CD4-positive, alpha-beta T cell treated with Interleukin-15 for 4 hours (primary cell): Measurements from ENCODE around the gene ZEB2.

ENCODE experiments used
- DNase-seq: peaks from one replicate; pipeline ENCODE4 v3.0.0-alpha.2; 2020; ENCODE audit warnings: low spot score

Gene ZEB2

DNA sequence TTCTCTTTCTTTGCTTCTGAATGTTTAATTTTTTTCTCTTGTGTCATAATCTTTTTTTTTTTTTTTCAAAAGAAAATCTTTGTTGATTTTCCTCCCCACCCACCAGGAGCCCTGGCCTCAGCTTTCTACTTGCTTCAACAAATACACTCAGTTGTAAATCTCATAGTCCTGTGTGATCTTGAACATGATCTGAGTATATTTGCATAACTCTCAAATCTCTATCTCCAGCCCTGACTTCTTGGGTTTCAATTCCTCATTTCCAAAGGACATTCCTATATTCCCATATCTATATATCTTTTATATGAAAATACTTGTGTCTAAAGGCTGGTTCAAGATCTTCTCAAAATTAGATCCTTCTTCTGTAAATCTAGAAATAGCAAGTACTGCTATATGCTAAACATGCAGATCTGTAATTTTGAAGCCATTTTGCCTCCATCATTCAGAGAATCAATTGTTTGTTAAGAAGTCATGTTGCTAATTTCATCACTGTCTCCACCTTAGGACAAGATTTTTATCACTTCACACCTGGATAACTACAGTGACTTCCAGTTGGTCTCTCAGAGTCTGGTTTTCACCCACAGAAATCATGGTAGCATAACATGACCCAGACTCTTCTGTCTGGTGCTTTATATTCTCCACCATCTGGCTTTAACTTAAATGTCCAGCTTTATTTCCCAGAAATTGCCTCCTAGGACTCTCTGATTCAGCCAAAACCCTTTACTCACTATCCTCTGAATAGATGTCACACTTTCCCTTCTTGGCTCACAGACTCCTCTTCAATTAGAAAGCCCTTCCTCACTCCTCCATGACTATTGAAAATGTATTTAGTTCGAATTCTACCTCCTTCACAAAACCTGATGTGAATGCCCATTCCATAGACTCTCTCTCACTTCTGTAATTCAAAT is 98.1 kb downstream of the ZEB2 start:
- no peak for DNase-seq

DNA sequence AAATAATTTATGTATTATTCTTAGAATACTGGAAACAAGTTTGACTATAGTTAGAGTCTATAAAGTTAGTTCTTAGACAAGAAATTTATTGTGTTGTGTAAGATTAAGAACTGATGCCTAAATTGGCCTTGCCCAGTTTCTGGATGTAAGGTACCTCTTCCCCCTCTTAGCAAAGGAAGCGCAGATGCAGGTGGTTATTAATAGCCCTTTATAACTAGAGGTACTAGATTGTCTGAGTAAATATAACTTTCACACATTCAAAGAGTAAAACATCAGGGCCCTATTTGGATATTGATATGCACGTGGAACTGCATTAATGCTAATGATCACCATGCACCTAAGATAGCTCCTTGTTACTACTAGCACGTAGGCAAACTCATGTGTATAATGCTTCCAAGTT is 100.7 kb downstream of the ZEB2 start:
- DNase-seq = no peak

GRCh38 chr2:144415386-144415785 is 104.5 kb downstream of the ZEB2 start:
- no peak for DNase-seq

DNA sequence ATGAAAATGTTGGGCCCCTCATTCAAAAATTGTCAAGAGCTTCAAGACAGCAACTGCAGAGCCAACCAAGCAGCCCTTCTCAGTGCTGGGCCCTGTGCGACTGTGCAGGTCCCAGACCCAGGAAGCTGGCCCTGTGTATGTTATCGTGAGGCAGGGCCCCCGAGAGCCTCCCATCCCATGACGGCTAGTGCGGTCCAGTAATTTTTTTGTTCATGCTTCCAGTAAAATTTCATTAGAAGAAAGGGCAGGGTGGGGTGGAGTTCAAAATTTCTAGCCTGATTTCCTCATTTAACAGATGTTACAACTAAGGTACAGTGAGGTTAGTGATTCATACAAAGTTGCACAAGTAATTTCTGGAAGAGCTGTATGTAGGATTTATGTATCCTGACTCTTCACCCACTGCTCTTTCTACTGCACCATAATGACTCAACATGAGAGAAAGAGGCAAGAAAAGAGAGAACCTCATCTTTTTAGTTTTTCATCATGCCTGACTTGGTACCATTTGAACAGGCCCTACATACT is 105.5 kb downstream of the ZEB2 start:
- peak; percentile 4 for DNase-seq

GRCh38 chr2:144412709-144413108 is 107.2 kb downstream of the ZEB2 start:
- no peak for DNase-seq

GRCh38 chr2:144411473-144411872 is 108.4 kb downstream of the ZEB2 start:
- no peak for DNase-seq

GRCh38 chr2:144409241-144409640 is 110.7 kb downstream of the ZEB2 start:
- no peak for DNase-seq

- no peak for DNase-seq
These were observed 112.7 kb downstream of the ZEB2 start for GRCh38 chr2:144407262-144407661.

DNA sequence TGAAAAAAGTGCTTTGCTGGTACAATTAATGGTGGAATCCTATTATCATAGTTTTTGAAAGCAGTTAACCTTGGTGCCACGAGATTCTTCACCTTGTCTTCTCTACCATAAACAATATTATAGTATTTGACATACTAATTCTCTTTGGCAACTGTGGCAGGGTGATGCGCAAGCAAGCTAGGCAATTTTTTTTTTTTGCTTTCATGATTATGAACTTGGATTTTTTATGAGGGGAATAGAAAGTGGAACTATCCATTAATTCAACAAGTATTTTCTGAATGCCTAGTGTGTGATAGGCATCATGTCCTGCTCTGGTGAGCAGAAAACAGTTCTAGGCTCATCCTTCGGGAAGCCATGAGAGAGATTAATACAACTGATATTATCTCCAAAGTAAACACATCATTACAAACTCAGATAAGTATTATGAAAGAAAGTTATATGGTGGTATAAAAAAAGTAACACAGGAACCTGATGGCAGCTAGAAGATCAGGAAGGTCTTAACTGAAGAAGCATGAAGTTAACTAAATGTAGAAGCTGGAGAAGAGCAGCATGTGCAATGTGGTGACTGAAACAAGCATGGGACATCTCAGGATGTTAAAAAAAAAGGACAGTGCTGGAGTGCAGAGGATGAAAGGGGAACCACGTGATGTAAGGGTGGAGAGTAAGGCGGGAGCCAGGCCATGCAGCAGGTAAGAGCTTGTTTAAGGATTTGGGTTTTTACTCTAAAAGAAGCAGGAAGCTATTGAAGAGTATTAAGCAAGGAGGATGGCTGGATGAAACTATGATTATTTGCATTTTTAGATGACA is 113.7 kb downstream of the ZEB2 start:
- DNase-seq = no peak

- no peak for DNase-seq
These were observed 114.6 kb downstream of the ZEB2 start for GRCh38 chr2:144405321-144405720.

DNA sequence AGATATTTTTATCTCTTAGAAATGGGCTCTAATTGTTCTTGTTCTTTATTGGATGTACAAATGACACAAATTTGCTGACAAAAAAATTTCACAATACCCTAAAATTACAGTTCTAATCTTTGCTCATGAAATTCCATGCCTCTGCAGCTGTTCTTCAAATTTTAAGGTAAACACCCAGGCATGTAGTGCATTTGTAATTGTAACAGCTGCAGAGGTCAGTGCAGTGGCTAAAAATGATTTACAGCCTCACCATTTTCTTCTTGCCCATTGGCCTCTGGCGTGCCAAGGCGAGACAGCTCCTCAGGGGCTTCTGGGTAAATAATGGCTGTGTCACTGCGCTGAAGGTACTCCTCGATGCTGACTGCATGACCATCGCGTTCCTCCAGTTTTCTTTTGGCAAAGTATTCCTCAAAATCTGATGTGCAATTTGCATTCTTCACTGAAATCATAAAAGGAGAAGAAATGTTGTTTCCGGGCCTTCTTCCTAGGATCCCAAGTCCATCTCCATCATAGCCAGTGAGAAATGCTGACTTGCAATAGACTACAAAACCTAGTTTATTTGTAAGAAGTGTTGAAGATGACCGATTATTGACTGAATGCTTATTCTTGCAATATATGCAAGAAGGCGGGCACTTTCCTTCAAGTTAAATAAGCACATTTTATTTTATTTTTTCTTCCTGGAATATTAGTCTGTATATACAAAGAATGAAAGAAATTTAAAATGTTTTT is 115.2 kb downstream of the ZEB2 start:
- no peak for DNase-seq

GRCh38 chr2:144403933-144404332 is 116.0 kb downstream of the ZEB2 start:
- no peak for DNase-seq

GRCh38 chr2:144402251-144402650 is 117.7 kb downstream of the ZEB2 start:
- DNase-seq = no peak

GRCh38 chr2:144401036-144401435 is 118.9 kb downstream of the ZEB2 start:
- DNase-seq = no peak

GRCh38 chr2:144396318-144396717 is 123.6 kb downstream of the ZEB2 start:
- no peak for DNase-seq

- no peak for DNase-seq
These were observed 129.4 kb downstream of the ZEB2 start for GRCh38 chr2:144390424-144391020.

DNA sequence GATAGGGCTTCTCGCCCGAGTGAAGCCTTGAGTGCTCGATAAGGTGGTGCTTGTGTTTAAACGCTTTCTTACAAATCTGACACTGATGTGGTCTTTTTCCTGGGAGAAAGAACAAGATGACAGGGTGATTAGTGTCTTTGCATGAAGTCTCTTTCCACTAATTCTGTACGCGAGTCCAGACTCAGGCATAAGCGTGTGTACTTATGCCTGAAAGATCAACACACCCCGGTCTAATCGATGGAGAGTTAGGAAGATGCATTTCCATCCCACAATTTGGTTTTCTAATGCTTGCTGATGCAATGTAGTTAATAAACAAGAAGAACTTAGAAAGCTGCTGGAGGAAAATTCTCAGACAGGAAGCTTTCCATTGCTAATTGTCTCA is 130.0 kb downstream of the ZEB2 start:
- DNase-seq = no peak

DNA sequence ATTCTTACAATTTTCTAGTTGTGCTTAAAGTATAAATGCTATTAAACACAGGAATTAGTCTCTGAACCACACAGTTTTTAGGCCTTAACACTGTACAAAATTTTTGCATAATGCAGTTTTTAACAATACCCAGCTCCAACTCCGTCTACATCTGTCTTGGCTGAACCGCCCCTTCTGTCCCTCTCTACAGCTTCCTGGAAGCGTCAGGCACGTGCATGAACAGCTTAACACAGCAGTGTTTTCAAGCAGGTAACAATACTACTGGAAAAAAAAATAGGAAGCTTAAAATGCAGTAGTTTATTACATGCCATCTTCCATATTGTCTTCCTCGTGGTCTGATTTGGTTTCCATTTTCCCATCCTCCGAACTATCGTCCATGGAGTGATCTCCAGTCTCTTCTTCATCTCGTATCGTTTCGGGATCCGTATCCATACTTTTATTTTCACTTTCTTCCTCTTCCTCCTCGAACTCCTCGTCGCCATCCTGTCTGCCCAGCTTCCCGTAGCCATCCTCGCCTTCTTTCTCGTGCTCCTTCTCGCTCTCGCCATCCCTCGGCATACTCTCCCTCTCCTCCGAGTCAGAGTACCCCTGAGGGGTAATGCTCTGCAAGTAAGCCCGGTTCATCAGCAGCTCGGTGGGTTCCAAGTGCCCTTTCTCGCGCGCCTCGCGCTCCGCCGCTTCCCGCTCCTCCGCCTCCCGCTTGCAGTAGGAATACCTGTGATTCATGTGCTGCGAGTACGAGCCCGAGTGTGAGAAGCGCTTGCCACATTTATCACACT is 130.6 kb downstream of the ZEB2 start:
- DNase-seq = no peak

DNA sequence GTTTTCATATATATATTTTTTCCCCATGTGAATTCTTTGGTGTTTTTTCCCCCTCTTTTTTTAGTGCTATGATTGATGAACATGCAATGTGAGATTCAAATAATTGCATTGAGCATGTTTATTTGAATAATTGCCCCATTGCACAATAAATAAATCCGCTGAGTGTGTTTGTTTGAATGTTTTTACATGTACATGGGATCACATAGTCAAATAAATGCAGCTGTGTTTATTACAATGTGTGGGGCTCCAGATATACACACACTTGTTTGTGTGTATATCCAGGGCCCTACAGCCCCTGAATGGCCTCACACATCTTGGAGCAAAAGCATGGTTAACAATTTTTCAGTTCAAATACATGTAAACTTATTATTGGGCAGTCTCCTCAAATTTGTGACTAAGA is 134.5 kb downstream of the ZEB2 start:
- DNase-seq = no peak

DNA sequence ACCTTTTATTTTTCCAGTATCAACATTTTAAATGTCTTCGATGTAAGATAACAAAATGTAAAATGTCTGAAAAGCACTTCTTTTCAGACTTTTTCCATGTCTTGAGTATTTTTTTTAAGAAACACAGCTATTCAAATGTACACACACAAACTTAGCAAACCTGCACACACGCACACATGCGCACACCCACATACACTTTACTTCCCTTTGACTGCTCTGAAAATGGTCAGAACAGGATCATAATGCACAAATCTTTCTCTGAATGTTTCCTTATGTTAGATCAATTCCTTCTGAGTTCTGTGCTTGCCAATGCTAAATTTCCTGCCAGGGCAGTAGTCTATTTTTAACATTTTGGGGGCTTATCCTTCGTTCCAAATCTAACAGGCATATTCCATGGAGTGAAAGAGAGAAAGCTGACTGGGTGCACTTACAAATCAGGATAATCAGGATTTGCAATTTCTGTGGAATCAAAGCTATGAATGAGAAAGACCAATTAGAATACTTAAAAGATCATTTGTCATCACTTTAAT is 136.3 kb downstream of the ZEB2 start:
- no peak for DNase-seq

DNA sequence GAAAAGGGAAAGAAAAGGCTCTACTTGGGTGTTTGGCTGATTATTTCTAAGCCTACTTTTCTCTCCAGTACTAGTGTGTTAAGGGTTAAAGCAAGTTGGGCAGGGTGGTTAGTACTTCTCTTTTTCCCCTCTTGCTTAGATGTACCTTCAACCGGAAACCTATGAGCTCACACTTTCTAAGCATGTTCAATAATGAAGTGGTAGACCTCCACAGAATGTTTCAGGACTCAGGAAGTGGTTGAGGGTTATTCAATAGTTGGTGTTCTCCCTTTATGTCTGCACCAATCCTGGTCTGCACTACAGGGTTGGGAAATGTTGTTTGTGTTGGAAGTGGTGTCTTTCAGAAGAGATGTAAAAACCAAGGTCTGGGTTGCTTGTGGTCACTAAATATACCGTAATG is 137.1 kb downstream of the ZEB2 start:
- DNase-seq = peak; percentile 35
